Measurements from ENCODE around the gene MEIOSIN. TPM values are rescaled to one million over a fixed set of nuclear protein-coding genes. Genes with fewer than 3 reads are reported as not detected.

The MEIOSIN gene
- total RNA-seq, 2 donors from 2014 or later: not detected

Other genes with a start within 250 kb of the MEIOSIN start
- 1 to 10 TPM; 2.3 to 6.2 TPM for gene RTN2, start 236.4 kb upstream of the MEIOSIN start, total RNA-seq
- gene PPM1N, start 235.0 kb upstream of the MEIOSIN start, total RNA-seq: 1 to 10 TPM; 3.8 to 8.5 TPM
- 100 to 1,000 TPM in 1 of 2 donors, 10 to 100 TPM in 1; 99.7 to 101 TPM for gene VASP, start 226.0 kb upstream of the MEIOSIN start, total RNA-seq
- gene OPA3, start 148.6 kb upstream of the MEIOSIN start, total RNA-seq: 1 to 10 TPM; 8.3 to 9.4 TPM
- gene GPR4, start 131.2 kb upstream of the MEIOSIN start, total RNA-seq: not detected
- 10 to 100 TPM; 58.1 to 61.2 TPM for gene EML2, start 94.0 kb upstream of the MEIOSIN start, total RNA-seq
- 1 to 10 TPM; 2.3 to 4.6 TPM for gene GIPR, start 65.2 kb upstream of the MEIOSIN start, total RNA-seq
- gene SNRPD2, start 41.5 kb upstream of the MEIOSIN start, total RNA-seq: 100 to 1,000 TPM; 333 to 339 TPM
- 10 to 100 TPM in 1 of 2 donors, 1 to 10 TPM in 1; 7.1 to 13.2 TPM for gene QPCTL, start 40.8 kb upstream of the MEIOSIN start, total RNA-seq
- 10 to 100 TPM; 19.4 to 23.2 TPM for gene FBXO46, start 2.5 kb upstream of the MEIOSIN start, total RNA-seq
- under 1 TPM; 0.42 to 0.44 TPM for gene SIX5, start 35.8 kb downstream of the MEIOSIN start, total RNA-seq
- 10 to 100 TPM; 18.7 to 35.8 TPM for gene DMPK, start 49.1 kb downstream of the MEIOSIN start, total RNA-seq
- 10 to 100 TPM; 28.3 to 49.1 TPM for gene DMWD, start 59.4 kb downstream of the MEIOSIN start, total RNA-seq
- under 1 TPM; 0.10 to 0.34 TPM for gene RSPH6A, start 81.9 kb downstream of the MEIOSIN start, total RNA-seq
- 10 to 100 TPM; 75.5 to 81.6 TPM for gene SYMPK, start 129.7 kb downstream of the MEIOSIN start, total RNA-seq
- gene FOXA3, start 130.9 kb downstream of the MEIOSIN start, total RNA-seq: not detected
- gene IRF2BP1, start 152.7 kb downstream of the MEIOSIN start, total RNA-seq: 10 to 100 TPM; 16.0 to 18.7 TPM
- gene MYPOP, start 169.2 kb downstream of the MEIOSIN start, total RNA-seq: 1 to 10 TPM; 7.1 to 7.5 TPM
- not detected for gene NANOS2, start 181.3 kb downstream of the MEIOSIN start, total RNA-seq
- not detected for gene NOVA2, start 240.4 kb downstream of the MEIOSIN start, total RNA-seq